ENCODE results near the gene QPRT. TPM values are rescaled to one million over a fixed set of nuclear protein-coding genes. Genes with fewer than 3 reads are reported as not detected.

Gene QPRT
- total and polyA plus RNA-seq, 2 of the 13 experiments (the other 11 are each of a cell fraction or from before 2014, with no cell fraction given) = 130 to 218 TPM

GRCh38 chr16:29710227-29711219 lies 31.5 kb downstream of the QPRT start (continued):
- TF ChIP-seq ZNF691 (CRISPR knock-in tag; IDR thresholded peaks at IDR 0.05; ENCODE audit: borderline replicate concordance, low read depth) (no peak), TEF (CRISPR knock-in tag; IDR thresholded peaks at IDR 0.05) (no peak), ZSCAN25 (CRISPR knock-in tag; IDR thresholded peaks at IDR 0.05) (no peak), RAD51 (IDR thresholded peaks at IDR 0.05; ENCODE audit: borderline replicate concordance) (peak; percentile 7; the same call in 1 of the 2 replicates), GLMP (CRISPR knock-in tag; IDR thresholded peaks at IDR 0.05; ENCODE audit: borderline replicate concordance) (no peak), SRSF4 (IDR thresholded peaks at IDR 0.05; ENCODE audit: low read depth, low read length, poor library complexity, severe bottlenecking) (no peak), HMGXB4 (CRISPR knock-in tag; IDR thresholded peaks at IDR 0.05; ENCODE audit: borderline replicate concordance in 1 of 2, low read depth in 1 of 2) (peak; percentile 31 to 52; a peak in 2 of 4 replicates), THAP11 (CRISPR knock-in tag; IDR thresholded peaks at IDR 0.05) (peak; percentile 37; the same call in 1 of the 2 replicates), SMARCC2 (IDR thresholded peaks at IDR 0.05) (no peak), SIX1 (CRISPR knock-in tag; IDR thresholded peaks at IDR 0.05; ENCODE audit: borderline replicate concordance) (no peak), ARNT (IDR thresholded peaks at IDR 0.05) (no peak), ZNF646 (CRISPR knock-in tag; IDR thresholded peaks at IDR 0.05) (no peak), ZSCAN21 (CRISPR knock-in tag; IDR thresholded peaks at IDR 0.05; ENCODE audit: borderline replicate concordance) (no peak), ZNF547 (CRISPR knock-in tag; IDR thresholded peaks at IDR 0.05) (no peak), MXD4 (CRISPR knock-in tag; IDR thresholded peaks at IDR 0.05) (no peak; the same call in 1 of the 2 replicates), MED1 (CRISPR knock-in tag; IDR thresholded peaks at IDR 0.05) (0 out of 2 replicates have a peak, but pooled peaks have one; percentile 28), HDAC1 (CRISPR knock-in tag; IDR thresholded peaks at IDR 0.05) (no peak)
